ENCODE measurements around the gene DTX3L.
A peak's percentile ranks its signal among the peaks of the same experiment; 100 is the strongest.

DTX3L gene

GRCh38 chr3:122564155-122564912, at the start of gene DTX3L, which contains the start of gene PARP9:
Gene DTX3L, plus strand, starts transcription at chr3:122564338. Its CDS starts 89 bp downstream, at chr3:122564427.
Gene PARP9, minus strand, starts transcription at chr3:122564300. Its CDS starts 4,680 bp downstream, at chr3:122559620.
- DNase-seq (ENCODE audit: extremely low read depth, low read depth) = peak; percentile 24
- H3K4me3 ChIP-seq (replicated peaks; ENCODE audit: low read depth, low read length) = peak within 1 kb of the TSS; percentile 57
- TF ChIP-seq CTCF (IDR thresholded peaks at IDR 0.05; ENCODE audit: low read depth, low read length, missing control alignments) = no peak

GRCh38 chr3:122515020-122515468, 49.1 kb upstream of the DTX3L start:
- no peak for TF ChIP-seq CTCF (IDR thresholded peaks at IDR 0.05; ENCODE audit: low read depth, low read length, missing control alignments)
- peak overlapping the region; percentile 68 for H3K4me3 ChIP-seq (replicated peaks; ENCODE audit: low read depth, low read length)
- no peak for DNase-seq (ENCODE audit: extremely low read depth, low read depth)

GRCh38 chr3:122515870-122516269, 48.3 kb upstream of the DTX3L start:
- TF ChIP-seq CTCF (IDR thresholded peaks at IDR 0.05; ENCODE audit: low read depth, low read length, missing control alignments) = no peak
- DNase-seq (ENCODE audit: extremely low read depth, low read depth) = no peak
- H3K4me3 ChIP-seq (replicated peaks; ENCODE audit: low read depth, low read length) = no peak overlapping the region

GRCh38 chr3:122516846-122517360, 47.2 kb upstream of the DTX3L start:
- DNase-seq (ENCODE audit: extremely low read depth, low read depth) = no peak
- no peak overlapping the region for H3K4me3 ChIP-seq (replicated peaks; ENCODE audit: low read depth, low read length)
- TF ChIP-seq CTCF (IDR thresholded peaks at IDR 0.05; ENCODE audit: low read depth, low read length, missing control alignments) = no peak

- H3K4me3 ChIP-seq (replicated peaks; ENCODE audit: low read depth, low read length) = no peak overlapping the region
- TF ChIP-seq CTCF (IDR thresholded peaks at IDR 0.05; ENCODE audit: low read depth, low read length, missing control alignments) = no peak
- no peak for DNase-seq (ENCODE audit: extremely low read depth, low read depth)
These were observed 44.4 kb upstream of the DTX3L start for GRCh38 chr3:122519693-122520092.

GRCh38 chr3:122520861-122521260, 43.3 kb upstream of the DTX3L start:
- no peak overlapping the region for H3K4me3 ChIP-seq (replicated peaks; ENCODE audit: low read depth, low read length)
- DNase-seq (ENCODE audit: extremely low read depth, low read depth) = no peak
- no peak for TF ChIP-seq CTCF (IDR thresholded peaks at IDR 0.05; ENCODE audit: low read depth, low read length, missing control alignments)
